CD4-positive, alpha-beta T cell treated with Interleukin-10 for 1 hour (primary cell): Measurements from ENCODE around the gene TRPC1.

Experiments used
- DNase-seq: peaks from one replicate; pipeline ENCODE4 v3.0.0-alpha.2; 2020

Gene TRPC1

DNA sequence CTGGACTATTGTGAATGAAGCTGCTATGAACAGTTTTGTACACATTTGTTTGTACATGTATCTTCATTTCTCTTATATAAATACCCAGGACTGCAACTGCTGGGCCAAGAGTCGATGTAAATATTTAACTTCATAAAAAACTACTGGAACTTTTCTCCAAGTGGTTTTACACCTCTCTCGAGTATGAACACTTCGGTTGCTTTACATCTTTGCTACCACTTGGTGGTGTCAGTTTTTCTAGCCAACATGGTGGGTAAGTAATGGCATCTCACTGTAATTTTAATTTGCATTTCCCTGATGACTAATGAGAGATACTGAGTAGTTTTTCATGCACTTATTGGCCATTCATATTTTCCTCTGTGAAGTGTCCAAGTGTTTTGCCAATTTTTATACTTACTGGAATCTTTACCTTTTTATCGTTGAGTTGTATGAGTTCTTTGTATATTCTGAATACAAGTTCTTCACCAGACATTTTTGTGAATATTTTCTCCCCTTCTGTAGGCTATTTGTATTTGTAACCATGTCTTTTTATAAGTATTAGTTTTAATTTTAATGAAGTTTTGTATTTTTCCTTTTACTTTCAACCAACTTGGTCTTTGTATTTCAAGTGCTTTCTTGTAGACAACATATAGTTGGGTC lies 120.6 kb downstream of the TRPC1 start:
- peak; percentile 14 for DNase-seq

DNA sequence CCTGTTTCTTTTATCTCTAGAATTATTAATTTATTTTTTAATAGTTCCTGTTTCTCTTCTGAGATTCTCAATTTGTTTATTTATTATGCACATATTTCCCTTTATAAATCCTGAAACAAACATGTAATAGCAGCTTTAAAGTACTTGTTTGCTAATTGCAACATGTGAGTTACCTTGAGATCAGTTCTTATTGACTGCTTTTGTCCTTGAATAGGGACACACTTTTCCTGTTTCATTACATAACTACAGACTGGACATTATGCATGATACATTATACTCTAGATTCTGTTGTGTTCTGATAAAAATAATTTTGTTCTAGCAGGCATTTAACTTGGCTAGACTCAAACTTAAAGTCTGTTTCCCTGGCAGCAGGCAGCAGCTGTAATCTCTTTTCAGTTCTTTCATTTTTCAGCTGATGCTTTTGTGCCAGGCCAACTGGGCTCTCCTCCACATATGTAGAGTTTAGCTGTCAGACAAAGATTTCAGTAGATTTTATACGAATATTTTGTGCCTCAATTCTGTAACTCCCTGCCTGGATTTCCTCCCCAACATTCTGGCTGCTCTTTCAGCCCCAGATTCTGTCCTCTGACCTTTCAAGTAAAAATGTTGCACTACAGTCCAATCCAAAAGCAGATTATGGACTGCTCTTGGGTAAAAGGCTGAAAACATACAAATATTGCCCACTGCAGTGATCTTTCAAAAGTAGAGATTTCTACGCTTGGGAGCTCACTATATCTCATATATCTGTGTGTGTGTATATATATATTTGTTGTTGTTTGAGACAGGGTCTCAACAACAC lies 123.1 kb downstream of the TRPC1 start:
- DNase-seq, result no peak

DNA sequence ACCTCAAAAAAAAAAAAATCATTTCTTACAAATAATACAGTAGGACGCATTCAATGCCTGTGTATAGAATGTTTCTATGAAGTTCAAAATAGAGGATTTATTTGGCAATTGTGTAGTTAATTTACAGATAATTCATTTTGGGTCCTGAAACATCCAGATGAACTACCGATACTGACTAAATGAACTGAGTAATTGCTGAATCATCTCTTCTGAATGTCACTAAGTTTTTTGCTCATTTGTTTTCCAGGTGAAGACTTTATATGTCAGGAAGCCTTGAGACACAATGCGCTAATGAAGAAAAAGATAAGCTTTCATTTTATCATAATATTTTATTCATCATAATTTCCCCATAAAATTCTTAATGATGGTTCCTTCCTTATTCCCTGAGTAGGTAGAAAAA lies 125.3 kb downstream of the TRPC1 start:
- no peak for DNase-seq

DNA sequence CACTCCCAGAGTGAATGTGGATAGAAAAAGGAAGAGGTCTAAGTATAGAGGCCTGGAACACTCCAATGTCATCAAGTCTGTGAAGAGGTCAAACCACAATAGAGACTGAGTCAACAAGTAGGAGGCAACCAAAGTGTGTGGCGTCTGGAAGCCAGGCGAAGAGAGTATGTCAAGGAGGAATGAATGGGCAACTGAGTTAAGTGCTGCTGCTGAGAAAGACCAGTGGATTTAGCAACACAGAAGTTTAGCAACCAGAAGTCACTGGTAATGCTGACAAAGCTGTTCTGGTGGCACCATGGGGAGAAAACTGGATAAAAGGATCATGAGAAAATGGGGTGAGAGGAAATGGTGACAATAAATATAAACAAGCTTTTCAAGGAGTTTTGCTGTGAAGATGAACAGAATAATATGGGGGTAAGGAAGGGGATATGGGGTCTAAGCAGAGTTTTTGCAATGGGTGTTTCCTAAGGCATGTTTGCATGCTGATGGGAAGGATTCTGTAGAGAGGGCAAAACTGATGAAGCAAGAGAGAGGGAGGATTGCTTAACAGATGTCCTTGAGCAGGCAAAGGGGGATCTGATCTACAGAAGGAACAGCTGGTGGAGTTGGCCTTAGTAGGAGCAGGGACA lies 126.7 kb downstream of the TRPC1 start:
- DNase-seq, result no peak

DNA sequence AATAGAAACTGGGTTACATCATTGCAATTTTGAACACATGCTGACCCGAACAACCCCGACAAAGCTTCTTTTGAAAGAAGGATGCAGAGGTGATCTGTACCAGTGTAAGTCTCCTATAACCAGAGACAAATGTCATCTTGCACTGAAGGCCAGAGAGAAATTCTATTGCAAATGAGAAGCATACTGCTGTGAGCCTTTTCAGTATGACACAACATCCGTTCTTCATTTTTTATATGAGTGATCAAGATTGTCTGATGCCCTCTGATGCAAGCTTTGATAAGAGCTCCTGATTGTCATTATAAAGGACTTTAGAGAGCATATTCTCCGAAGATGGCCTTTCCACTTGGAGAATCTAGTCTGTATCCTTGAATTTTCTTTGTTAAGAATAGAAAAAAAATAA lies 128.2 kb downstream of the TRPC1 start:
- DNase-seq, result no peak

DNA sequence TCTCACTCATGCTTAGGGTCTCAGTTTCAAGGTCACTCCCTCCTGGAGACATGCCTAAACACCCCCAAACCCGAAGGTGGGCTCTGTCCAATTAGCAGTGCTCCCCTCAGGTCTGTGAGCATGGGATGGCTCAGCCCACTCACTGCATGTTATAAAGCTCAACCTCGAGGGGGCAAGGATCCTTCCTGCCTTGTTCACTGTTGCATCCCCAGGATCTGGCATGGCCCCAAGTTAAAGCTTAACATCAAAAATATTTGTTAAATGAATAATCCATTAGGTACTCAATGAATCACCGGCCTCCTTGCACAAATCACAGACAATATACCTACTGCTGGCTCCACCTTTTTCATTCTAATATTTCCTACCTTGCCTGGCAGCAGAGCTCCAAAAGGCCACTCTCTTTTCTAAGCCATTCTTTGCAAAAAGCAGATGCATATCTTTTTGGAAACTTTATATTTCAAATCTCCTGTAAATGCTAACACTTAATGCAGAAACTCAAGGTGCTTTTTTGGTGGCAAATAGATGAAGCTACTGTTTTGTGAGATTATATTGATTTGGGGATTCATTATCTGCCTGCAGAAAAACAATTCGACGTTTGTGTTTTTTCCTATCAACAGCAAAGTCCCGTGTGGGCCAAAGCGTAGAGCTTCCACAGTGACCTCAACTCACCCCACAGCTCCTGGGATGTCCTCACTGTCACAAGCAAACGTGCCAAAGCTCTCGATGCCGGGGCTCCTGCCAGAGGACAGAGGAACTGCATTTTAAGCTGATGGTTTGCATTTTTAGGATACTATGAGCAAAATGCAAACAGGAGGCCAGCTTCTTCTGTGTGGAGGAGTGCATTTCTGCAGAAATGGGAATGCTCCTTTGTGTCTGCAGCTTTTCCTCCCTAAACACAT lies 129.7 kb downstream of the TRPC1 start:
- no peak for DNase-seq

GRCh38 chr3:142857056-142857455 lies 133.2 kb downstream of the TRPC1 start:
- no peak for DNase-seq
